Anterior cingulate cortex (tissue), 58 donors: Measurements from ENCODE around the gene YIF1A.
A peak's percentile ranks its signal among the peaks of the same experiment; 100 is the strongest.

Source experiments
- DNase-seq, 58 donors: peaks; one replicate each; lab custom pipeline; 2025; lab: John Stamatoyannopoulos, UW

Gene YIF1A

GRCh38 chr11:66288671-66289547 lies at the start of gene YIF1A:
TSS of gene YIF1A (minus strand) at chr11:66289143. CDS start at chr11:66288985, 158 bp downstream.
- peak; percentile 94 to 100 (median 99) for DNase-seq

- no peak for DNase-seq
Measured at GRCh38 chr11:66337103-66337899, 48.4 kb upstream of the YIF1A start.

- DNase-seq, result peak in 50 of 58 donors; percentile 9 to 88 (median 58)
Measured at GRCh38 chr11:66336234-66337102, 47.5 kb upstream of the YIF1A start, which contains the start of gene RIN1. TSS of gene RIN1 (minus strand) at chr11:66336434. CDS start at chr11:66336402, 32 bp downstream.

GRCh38 chr11:66335531-66336233 lies 46.7 kb upstream of the YIF1A start:
- peak in 2 of 58 donors; percentile 18 to 25 for DNase-seq

- DNase-seq, result no peak
Measured at GRCh38 chr11:66334605-66335442, 45.9 kb upstream of the YIF1A start.

GRCh38 chr11:66333896-66334604 lies 45.1 kb upstream of the YIF1A start:
- no peak for DNase-seq

- no peak for DNase-seq
Measured at GRCh38 chr11:66333220-66333877, 44.4 kb upstream of the YIF1A start.

- DNase-seq, result no peak
Measured at GRCh38 chr11:66332371-66333219, 43.7 kb upstream of the YIF1A start.

- DNase-seq, result no peak
Measured at GRCh38 chr11:66331542-66332370, 42.8 kb upstream of the YIF1A start.

- no peak for DNase-seq
Measured at GRCh38 chr11:66330931-66331330, 42.0 kb upstream of the YIF1A start.

- DNase-seq, result no peak
Measured at GRCh38 chr11:66329165-66329673, 40.3 kb upstream of the YIF1A start.

GRCh38 chr11:66328302-66329144 lies 39.6 kb upstream of the YIF1A start:
- DNase-seq, result peak in 54 of 58 donors; percentile 20 to 84 (median 57)

GRCh38 chr11:66328031-66328301 lies 39.0 kb upstream of the YIF1A start:
- DNase-seq, result no peak

GRCh38 chr11:66327171-66328030 lies 38.5 kb upstream of the YIF1A start:
- no peak for DNase-seq
